GM19455 (cell line): ENCODE measurements around the gene LIPC.

Experiments
- ATAC-seq: cut with Tn5 transposase; IDR thresholded peaks from one replicate; pipeline ENCODE4 v1.9.1; 2021; ENCODE audit not compliant: unreplicated experiment

The LIPC gene

GRCh38 chr15:58549013-58549784, 117.4 kb downstream of the LIPC start:
- ATAC-seq = no peak

GRCh38 chr15:58549785-58550074, 117.9 kb downstream of the LIPC start:
- ATAC-seq = no peak

DNA sequence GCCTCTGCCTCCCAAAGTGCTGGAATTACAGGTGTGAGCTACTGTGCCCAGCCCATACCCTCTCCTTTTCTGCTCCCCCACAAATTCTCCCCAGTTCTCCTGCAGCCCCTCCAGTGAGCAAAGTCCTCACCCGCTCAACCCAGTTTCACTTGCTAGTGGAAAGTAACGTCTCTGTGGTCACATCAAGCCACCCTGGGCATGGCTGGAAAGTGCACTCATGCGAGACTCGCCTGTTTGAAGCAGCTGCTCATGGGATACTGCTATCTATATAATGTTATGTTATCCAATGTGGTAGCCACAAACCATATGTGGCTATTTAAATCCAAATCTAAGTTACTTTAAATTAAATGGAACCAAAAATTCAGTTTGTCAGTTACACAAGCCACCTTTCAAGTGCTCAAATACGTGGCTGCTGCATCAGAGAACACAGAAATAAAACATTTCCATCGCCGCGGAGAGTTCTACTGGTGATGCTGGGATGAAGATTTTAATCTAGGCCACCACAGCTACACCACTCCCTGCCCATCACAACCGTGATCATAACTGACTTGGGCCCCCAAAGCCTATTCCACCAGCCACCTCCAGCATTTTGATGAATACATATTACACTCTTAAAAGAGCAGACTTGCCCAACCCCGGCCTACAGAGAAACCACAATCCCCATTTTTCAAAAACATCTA, 119.4 kb downstream of the LIPC start:
- no peak for ATAC-seq

GRCh38 chr15:58551764-58552504, 120.1 kb downstream of the LIPC start:
- no peak for ATAC-seq

- no peak for ATAC-seq
These were observed 120.9 kb downstream of the LIPC start for GRCh38 chr15:58552505-58553364.

DNA sequence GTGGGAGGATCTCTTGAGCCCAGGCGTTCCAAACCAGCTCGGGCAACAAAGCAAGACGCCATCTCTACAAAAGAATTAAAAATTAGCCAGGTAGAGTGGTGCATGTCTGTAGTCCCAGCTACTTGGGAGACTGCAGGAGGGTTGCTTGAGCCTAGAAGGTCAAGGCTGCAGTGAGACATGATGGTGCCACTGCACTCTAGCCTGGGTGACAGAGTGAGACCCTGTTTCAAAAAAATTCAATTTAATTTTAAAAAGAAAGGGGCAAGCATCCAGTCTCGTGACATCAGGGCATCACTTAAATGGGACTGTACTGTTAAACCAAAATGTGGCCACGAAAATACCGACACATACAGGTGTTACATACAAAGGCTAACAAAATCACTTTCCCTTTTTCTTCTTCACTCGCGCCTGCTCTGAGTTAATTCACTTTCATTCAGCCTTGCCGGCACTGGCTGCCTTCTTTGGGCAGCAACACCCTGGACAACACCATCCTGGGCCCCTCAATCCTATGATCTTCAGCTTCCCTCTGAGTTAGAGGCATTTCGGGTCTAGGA, 121.7 kb downstream of the LIPC start:
- ATAC-seq = no peak

DNA sequence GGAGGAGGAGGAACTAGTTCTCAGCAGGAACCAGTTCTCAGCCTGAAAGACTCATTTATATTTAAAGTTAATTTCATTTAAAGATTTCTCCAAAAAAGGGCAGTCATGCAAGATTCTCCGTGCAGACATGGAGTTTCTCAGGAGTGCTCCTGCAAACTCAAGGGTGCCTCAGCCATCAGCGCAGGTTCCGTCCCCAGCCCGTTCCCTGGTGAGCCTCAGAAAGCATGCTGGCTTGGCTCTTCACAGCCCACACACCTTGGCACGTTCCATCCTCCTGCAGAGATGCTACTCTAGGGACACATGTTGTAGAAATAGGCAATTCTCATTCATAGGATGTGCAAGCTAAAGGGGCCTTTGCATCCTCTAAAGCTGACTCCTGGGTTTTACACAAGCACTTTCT, 123.0 kb downstream of the LIPC start:
- no peak for ATAC-seq

GRCh38 chr15:58555162-58556027, 123.6 kb downstream of the LIPC start:
- no peak for ATAC-seq

DNA sequence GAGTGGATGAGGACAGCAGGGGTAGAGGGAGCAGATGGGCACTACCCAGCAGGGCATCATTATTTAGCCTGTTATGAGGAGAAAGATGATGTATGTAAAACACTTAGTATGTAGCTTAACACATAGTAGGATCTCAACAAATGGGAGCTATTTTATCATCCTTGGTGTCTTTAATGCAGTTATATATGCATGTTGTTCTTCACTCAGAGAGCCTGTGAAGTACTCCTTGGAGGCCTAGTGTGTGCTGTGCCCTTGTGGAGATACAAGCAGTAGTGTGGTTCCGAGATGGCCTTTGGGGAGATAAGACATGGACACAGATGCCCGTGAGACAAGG, 124.2 kb downstream of the LIPC start:
- no peak for ATAC-seq

GRCh38 chr15:58556541-58556940, 124.8 kb downstream of the LIPC start:
- no peak for ATAC-seq

GRCh38 chr15:58558777-58559176, 127.0 kb downstream of the LIPC start:
- ATAC-seq = no peak

- ATAC-seq = no peak
These were observed 128.3 kb downstream of the LIPC start for GRCh38 chr15:58559904-58560588.

DNA sequence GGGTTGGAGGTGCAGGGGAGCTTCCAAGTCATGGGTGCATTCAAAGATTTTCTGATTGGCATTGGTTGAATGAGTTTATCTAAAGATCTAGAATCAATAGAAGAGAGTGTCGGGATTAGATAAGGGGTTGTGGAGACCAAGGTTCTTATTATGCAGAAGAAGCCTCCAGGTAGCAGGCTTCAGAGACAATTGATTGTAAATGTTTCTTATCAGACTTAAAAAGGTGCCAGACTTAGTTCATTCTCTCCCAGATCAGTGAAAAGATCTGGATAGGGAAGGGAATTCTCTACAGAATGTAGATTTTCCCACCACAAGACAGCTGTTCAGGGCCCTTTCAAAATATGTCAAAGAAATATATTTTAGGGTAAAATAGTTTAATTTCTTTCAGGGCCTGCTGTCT, 129.5 kb downstream of the LIPC start:
- ATAC-seq = no peak

- ATAC-seq = no peak
These were observed 130.3 kb downstream of the LIPC start for GRCh38 chr15:58562135-58562534.

DNA sequence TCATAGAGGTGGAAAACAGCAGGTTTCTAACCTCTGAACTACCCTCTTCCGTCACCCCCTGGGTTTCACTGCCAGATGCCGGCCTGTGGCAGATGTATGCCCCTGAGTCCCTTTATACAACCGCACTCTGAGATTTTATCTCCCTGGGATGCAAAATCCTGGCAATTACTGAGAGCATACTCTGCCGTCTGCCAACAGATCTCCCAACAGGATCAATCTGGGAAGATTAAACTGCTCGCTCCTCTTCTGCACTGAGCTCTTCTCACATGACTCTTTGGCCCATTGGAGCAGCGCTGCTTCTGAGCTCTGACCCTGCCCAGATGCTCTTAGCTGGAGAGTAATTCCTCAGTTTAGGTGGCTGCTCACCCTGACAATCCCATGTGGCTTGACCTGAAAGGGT, 133.2 kb downstream of the LIPC start:
- no peak for ATAC-seq

DNA sequence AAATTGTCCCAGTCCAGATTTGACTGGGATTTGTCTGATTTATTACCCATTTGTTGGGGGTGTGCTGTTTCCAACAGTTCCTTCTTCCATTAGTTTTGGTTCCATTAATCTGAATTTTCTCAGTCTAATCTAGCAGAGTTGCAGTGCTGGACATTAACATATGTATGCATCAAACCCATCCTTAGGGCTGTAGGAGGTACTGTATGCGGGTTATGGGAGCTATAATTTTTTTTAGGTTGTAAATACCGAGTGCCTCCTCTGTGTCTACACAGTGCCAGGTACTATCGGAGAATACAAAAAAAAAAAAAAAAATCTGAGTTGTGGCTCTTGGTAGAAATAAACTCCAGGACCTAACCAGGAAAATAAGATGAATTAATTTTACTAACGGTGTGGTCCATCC, 133.8 kb downstream of the LIPC start:
- no peak for ATAC-seq

DNA sequence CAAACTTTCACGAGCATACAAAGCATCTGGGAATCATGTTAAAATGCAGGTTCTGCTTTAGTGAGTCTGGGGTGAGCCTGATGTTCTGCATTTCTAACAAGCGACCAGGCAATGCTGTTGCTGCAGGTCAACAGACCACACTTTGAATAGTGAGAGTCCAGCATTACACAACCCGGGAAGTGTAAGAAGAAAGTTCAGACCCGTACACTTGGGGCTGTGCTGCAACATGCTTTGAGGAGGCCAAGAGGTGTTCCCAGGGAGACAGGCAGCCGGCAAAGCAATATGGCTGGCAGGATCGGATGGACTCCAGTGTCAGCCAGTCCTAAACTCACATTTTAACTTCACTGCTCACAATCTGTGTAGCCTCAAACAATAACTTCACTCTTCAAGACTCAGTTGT, 134.2 kb downstream of the LIPC start:
- no peak for ATAC-seq

DNA sequence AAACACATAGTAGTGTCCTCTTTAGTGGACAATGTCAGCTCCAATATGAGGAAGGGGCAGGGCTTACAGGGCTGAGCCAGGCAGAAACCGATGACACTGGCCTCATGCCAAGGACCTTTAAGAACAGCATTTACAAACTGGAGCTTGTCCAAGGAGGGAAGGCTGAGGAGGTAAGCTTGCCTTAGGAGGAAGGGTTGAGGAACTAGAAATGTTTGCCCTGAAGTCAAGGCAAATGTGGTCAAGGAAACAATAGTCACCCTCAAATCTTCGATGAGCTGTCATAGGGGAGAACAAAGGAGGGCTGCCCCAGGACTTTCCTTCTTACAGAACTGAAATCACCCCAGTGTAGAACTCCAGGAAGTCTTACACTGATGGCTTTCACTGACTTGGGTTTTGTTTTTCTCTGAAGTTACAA, 136.4 kb downstream of the LIPC start:
- ATAC-seq = no peak

GRCh38 chr15:58569455-58569854, 137.7 kb downstream of the LIPC start:
- no peak for ATAC-seq

GRCh38 chr15:58571491-58571890, 139.7 kb downstream of the LIPC start:
- ATAC-seq = no peak
